ENCODE results near the gene CCDC81.

Gene CCDC81

DNA sequence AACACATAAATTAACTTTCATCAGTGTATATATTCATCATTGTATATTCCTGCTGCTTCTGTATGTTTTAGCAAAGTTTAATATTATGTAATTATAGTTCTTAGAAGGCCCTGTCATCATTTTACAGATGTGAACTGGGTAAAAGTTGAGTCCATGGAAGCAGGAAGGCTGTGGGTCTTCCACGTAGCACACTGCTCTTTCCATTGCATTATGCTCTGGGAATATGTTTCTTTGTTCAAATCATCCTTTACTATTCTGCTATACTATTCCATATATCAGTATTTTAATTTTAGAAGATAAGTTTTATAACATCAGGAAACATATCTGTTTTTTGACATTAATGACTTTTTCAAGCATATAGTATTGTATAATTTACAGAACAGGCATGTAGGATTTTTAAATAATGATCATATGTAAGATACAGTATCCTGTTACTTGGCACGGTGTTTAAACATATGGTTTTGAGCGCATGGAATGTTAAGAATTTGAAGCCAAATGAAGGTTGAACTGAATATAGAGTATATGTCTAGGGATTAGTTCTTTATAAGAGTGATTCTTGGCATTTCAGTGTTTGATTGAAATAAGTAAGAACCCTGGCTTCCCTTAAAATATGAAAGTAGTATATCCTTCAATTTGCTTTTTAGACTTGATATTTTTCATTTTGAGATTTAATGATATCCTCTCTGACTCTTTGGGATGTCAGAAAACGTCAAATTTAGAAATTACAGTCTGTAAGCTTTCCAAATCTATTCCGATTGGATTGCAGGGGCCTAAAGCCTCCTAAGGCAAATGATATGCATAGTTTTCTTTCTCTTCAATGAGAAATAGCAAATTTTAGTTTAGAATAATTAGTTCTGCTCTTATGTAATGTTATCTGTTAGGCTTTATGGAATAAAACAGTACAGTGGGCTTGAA, 8.6 kb downstream of the CCDC81 start:
- in situ Hi-C loops (cut with HindIII; ENCODE audit: low sequenced_read_pairs), result no loop called here
- H3K4me3 ChIP-seq (ENCODE audit: low read depth, low read length), result no peak overlapping the region

GRCh38 chr11:86386283-86386682, 11.6 kb downstream of the CCDC81 start:
- no peak overlapping the region for H3K4me3 ChIP-seq (ENCODE audit: low read depth, low read length)
- in situ Hi-C loops (cut with HindIII; ENCODE audit: low sequenced_read_pairs), result no loop called here
- no peak for DNase-seq (ENCODE audit: low read depth)
- TF ChIP-seq CTCF (IDR thresholded peaks at IDR 0.05; ENCODE audit: low read depth, low read length, missing control alignments), result no peak

More for the DNA sequence above, 8.6 kb downstream of the CCDC81 start:
- no peak for DNase-seq (ENCODE audit: low read depth)
- no peak for TF ChIP-seq CTCF (IDR thresholded peaks at IDR 0.05; ENCODE audit: low read depth, low read length, missing control alignments)

DNA sequence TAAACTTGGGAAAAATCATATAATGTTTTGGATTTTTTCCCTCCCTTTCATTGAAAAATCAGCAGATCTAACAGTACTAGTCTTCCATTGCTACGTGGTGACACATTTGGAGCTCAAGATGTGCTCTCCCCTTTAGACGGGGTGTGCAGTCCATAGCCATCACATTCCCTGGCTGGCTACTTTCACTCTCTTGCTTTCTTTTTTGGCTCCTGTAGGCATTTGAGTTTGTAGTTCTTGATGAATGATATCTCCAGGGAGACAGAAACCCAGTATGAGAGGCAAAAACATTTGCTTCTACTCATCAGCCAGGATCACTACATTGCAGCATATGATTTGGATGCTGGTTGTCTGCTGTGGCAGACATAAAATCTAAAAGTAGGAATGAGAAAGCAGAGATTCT, 12.1 kb downstream of the CCDC81 start:
- no peak overlapping the region for H3K4me3 ChIP-seq (ENCODE audit: low read depth, low read length)
- no peak for DNase-seq (ENCODE audit: low read depth)
- in situ Hi-C loops (cut with HindIII; ENCODE audit: low sequenced_read_pairs), result no loop called here
- TF ChIP-seq CTCF (IDR thresholded peaks at IDR 0.05; ENCODE audit: low read depth, low read length, missing control alignments), result no peak

DNA sequence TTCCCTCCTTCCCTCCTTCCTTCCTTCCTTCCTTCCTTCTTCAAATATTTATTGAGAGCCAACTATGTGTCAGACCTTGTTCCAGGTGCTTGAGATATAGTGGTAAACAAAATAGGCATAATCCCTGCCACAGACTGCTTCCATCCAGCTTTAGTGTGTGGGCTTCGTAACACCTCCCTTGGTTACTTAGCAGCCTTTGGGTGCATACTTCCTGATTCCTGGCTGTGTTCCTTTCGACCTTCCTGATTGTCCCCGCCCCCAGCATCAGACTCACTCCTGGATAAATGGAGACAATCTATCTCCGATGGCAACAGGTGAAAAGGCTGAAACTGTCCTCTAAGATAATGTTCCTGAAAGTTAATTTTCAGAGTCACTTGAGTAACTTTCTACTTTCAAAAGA, 13.5 kb downstream of the CCDC81 start:
- no peak for TF ChIP-seq CTCF (IDR thresholded peaks at IDR 0.05; ENCODE audit: low read depth, low read length, missing control alignments)
- DNase-seq (ENCODE audit: low read depth), result no peak
- H3K4me3 ChIP-seq (ENCODE audit: low read depth, low read length), result no peak overlapping the region
- in situ Hi-C loops (cut with HindIII; ENCODE audit: low sequenced_read_pairs), result no loop called here

- H3K4me3 ChIP-seq (ENCODE audit: low read depth, low read length), result no peak overlapping the region
- in situ Hi-C loops (cut with HindIII; ENCODE audit: low sequenced_read_pairs), result no loop called here
- no peak for TF ChIP-seq CTCF (IDR thresholded peaks at IDR 0.05; ENCODE audit: low read depth, low read length, missing control alignments)
- no peak for DNase-seq (ENCODE audit: low read depth)
These were observed 15.8 kb downstream of the CCDC81 start for GRCh38 chr11:86390487-86390886.

DNA sequence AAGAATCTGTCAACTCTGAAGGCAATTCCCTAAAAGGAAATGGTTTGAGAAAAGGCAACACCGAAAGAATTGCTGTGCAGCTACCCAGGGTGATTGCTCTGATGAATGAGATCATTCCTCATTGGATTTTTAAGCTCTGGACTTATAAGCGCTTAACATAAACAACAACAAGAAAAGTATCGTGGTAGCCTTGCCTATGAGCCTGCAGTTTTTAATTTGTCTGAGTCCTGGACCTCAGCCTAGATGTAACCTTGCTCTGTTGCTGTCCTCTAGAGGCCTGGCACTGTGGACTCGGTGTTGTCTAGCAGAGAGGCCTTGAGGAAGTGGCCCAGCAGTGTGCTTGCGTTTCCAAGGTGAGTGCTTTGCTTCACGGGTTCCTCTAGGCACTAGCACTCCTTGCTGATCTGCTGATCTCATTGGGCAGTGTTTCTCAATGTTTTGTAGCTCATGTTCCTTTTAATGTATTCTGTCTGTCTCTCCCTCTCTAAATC, 20.4 kb downstream of the CCDC81 start:
- DNase-seq (ENCODE audit: low read depth), result no peak
- TF ChIP-seq CTCF (IDR thresholded peaks at IDR 0.05; ENCODE audit: low read depth, low read length, missing control alignments), result no peak
- in situ Hi-C loops (cut with HindIII; ENCODE audit: low sequenced_read_pairs), result no loop called here
- no peak overlapping the region for H3K4me3 ChIP-seq (ENCODE audit: low read depth, low read length)

Data from astrocyte of the cerebellum (primary cell).